ENCODE measurements around the gene SAMD4A.

DNA sequence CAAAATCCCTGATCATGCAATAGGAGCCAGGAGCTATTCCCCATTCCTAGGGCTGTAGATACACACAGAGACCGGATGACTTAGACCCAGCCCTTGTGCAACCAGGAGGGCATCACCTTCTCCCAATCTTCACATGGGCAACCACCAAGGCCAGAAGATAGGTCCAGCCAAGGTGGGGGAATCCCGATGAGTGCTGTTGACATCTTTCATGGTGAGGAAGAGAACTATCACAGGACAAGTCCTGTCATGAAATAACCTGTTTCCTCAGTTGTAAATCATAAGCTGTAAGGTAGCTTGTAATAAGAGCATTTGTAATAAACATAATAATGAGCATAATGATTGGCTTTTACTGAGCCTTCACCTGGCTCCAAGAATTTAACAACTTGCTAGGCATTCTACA lies 246.2 kb downstream of the SAMD4A start:
- TF ChIP-seq ZNF384 (IDR thresholded peaks at IDR 0.05) (no peak), SUZ12 (IDR thresholded peaks at IDR 0.05) (no peak), BHLHE40 (IDR thresholded peaks at IDR 0.05; ENCODE audit: borderline replicate concordance) (no peak), ELF4 (IDR thresholded peaks at IDR 0.05) (no peak), SP1 (IDR thresholded peaks at IDR 0.05) (no peak), TARDBP (IDR thresholded peaks at IDR 0.05) (no peak)
- TF ChIP-seq, protein P1, sequence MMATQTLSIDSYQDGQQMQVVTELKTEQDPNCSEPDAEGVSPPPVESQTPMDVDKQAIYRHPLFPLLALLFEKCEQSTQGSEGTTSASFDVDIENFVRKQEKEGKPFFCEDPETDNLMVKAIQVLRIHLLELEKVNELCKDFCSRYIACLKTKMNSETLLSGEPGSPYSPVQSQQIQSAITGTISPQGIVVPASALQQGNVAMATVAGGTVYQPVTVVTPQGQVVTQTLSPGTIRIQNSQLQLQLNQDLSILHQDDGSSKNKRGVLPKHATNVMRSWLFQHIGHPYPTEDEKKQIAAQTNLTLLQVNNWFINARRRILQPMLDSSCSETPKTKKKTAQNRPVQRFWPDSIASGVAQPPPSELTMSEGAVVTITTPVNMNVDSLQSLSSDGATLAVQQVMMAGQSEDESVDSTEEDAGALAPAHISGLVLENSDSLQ (IDR thresholded peaks at IDR 0.05), result no peak

All from HEK293T (cell line).